GM21723 (cell line): ENCODE measurements around the gene ALDH1L1.

Experiments
- ATAC-seq: cut with Tn5 transposase; IDR thresholded peaks from one replicate; pipeline ENCODE4 v1.9.1; 2021; ENCODE audit warnings: mild to moderate bottlenecking, moderate library complexity; ENCODE audit not compliant: unreplicated experiment

The ALDH1L1 gene

GRCh38 chr3:126060613-126061145, 119.7 kb downstream of the ALDH1L1 start:
- ATAC-seq: no peak

DNA sequence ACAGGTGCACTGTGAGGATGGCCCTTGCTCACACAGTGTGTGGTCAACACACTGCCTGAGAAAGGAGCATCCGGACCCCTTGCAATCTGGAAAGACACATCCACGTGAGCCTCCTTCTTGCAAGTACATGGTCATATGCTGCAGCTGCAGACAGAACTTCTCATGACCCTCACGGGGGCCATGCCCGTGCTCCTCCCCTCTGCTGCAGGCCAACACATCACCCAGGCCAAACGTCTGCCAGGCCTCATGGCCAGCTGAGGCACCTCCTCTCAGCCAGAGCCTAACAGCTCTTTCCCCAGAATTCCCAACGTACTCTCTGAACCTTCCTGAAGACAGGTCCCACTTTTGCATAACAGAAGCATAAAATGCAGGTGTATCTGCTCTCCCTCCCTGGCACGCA, 121.7 kb downstream of the ALDH1L1 start:
- ATAC-seq: no peak

GRCh38 chr3:126057936-126058335, 122.5 kb downstream of the ALDH1L1 start:
- no peak for ATAC-seq

DNA sequence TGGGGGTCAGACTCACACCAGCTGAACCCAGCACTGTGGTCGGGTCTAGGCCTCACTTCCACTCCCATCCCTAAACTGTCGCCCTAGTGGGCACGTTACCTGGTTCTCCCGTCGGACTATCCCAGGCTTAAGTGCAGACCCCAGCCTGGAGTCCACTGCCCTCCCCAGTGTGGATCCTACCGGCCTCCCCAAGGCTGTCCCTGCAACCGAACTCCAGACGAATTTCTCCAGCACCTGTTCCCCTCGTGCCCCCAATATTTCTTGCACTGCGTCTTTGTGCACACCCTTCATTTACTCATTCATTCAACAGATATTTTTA, 122.9 kb downstream of the ALDH1L1 start:
- no peak for ATAC-seq

DNA sequence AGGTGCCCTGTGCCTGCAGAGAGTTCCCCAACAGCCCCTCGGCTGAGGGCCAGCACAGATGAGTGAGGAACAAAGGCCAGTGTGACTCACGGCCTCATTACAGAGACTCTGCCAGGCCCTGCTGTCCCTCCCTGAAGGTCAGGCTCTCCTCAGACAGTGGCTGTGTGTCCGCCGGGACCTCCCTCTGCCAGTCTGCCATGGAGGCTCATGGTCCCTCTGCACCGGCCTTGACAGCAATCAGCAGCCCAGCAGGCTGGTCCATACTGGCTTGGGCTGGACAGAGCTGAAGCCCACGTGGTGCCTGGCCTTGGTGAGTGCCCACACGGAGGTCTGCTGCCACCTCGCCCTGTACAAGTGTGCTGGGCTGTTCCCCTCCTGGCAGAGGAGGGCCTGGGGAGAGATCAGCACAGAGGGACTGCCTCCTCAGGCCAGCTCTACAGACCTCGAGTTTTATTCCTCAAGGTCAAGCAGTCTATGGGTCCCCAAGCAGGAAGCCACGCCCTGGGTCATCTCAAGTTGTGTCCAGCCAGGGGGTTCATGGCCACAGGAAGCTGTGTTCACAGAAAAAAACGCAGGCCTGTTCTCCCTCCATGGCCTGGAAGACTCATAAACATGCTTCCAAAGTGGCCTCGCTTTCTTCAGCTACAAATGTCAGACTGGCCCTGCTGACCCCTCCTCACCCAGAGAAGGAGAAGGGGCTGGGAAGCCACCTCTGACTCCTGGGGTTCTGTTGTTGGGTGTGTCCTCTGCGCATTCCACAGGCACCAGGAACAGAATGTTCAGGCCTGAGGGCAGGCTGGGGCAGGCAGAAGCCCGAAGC, 123.5 kb downstream of the ALDH1L1 start:
- no peak for ATAC-seq

- no peak for ATAC-seq
These were observed 124.3 kb downstream of the ALDH1L1 start for GRCh38 chr3:126056088-126056487.

GRCh38 chr3:126054870-126055269, 125.5 kb downstream of the ALDH1L1 start:
- no peak for ATAC-seq

- ATAC-seq: no peak
These were observed 126.3 kb downstream of the ALDH1L1 start for GRCh38 chr3:126053949-126054569.
